D721Med (cell line): ENCODE measurements around the gene BICDL2.

Experiments used
- DNase-seq: peaks from one replicate; pipeline ENCODE4 v3.0.0; 2011; ENCODE audit warnings: low spot score; ENCODE audit not compliant: insufficient read length
- FAIRE-seq: peaks from 2 replicates; lab custom pipeline; 2011; peaks lifted over from hg19 to GRCh38; lab: Jason Lieb, UNC
- TF ChIP-seq, protein P1 (sequence below): IDR thresholded peaks from 2 replicates; pipeline ENCODE4 v1.5.1; 2012; ENCODE audit warnings: mild to moderate bottlenecking, control low read depth; ENCODE audit not compliant: insufficient read depth; ENCODE audit errors: missing control alignments

Gene BICDL2

DNA sequence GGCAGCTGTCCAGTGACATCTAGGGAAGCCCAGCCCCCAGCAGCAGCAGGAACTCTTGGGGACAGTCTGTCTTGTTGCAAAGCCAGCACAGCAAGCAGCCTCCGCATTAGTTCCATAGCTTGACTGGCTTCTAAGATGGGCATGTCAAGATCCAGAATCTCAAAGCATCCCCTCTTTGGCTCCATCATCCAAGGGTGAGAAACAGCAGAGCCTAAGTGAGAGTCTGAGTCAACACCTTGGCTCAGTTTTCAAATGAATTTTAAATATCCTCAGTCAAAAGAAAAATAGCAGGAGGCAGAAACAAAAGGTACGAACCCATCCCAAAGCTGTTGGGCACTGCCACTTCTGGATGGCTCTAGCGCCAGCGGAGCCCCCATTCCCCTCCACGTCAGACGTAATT, 21.8 kb downstream of the BICDL2 start:
- TF ChIP-seq, protein P1, sequence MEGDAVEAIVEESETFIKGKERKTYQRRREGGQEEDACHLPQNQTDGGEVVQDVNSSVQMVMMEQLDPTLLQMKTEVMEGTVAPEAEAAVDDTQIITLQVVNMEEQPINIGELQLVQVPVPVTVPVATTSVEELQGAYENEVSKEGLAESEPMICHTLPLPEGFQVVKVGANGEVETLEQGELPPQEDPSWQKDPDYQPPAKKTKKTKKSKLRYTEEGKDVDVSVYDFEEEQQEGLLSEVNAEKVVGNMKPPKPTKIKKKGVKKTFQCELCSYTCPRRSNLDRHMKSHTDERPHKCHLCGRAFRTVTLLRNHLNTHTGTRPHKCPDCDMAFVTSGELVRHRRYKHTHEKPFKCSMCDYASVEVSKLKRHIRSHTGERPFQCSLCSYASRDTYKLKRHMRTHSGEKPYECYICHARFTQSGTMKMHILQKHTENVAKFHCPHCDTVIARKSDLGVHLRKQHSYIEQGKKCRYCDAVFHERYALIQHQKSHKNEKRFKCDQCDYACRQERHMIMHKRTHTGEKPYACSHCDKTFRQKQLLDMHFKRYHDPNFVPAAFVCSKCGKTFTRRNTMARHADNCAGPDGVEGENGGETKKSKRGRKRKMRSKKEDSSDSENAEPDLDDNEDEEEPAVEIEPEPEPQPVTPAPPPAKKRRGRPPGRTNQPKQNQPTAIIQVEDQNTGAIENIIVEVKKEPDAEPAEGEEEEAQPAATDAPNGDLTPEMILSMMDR = no peak
- FAIRE-seq (no peak), DNase-seq (no peak)

DNA sequence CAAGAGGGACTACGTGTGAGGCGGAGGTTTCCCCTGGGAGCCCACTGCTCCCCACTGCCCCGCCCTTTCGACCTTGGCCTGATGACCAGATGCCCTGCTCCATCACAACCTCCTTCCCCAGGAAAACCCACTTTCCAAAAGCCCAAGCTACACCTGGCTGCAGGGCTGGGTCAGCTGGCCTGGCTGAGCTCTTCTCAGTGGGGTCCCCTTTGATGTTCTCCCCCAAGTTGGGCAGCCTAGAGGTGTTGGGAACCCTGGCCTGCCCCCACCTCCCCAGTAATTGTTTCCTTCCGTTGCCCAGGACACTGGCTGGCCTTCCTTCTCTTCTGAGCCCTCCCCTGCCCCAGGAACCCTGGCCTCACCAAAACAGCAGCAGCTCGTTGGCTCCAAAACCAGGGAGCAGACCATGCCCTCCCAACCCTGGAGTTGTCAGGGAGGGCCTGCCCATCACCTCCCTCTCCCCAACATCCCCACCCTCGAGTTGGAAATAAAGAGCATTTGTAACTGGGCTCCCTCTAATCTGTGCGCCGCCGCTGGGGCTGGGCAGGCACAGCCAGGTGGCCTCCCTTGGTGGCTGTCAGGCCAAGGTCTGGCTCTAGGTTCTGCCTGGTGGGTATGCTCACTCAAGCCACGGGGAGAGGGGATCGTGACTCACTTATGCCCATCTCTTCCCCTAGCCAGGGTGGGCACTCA, 22.6 kb downstream of the BICDL2 start:
- no peak for FAIRE-seq

DNA sequence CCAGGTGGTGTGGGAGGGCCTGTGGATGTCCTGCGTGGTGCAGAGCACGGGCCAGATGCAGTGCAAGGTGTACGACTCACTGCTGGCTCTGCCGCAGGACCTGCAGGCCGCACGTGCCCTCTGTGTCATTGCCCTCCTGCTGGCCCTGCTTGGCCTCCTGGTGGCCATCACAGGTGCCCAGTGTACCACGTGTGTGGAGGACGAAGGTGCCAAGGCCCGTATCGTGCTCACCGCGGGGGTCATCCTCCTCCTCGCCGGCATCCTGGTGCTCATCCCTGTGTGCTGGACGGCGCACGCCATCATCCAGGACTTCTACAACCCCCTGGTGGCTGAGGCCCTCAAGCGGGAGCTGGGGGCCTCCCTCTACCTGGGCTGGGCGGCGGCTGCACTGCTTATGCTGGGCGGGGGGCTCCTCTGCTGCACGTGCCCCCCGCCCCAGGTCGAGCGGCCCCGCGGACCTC, 23.2 kb downstream of the BICDL2 start:
- TF ChIP-seq, protein P1 = no peak
- no peak for FAIRE-seq

More for the DNA sequence above, 22.6 kb downstream of the BICDL2 start:
- TF ChIP-seq, protein P1 = no peak
- DNase-seq = no peak

DNA sequence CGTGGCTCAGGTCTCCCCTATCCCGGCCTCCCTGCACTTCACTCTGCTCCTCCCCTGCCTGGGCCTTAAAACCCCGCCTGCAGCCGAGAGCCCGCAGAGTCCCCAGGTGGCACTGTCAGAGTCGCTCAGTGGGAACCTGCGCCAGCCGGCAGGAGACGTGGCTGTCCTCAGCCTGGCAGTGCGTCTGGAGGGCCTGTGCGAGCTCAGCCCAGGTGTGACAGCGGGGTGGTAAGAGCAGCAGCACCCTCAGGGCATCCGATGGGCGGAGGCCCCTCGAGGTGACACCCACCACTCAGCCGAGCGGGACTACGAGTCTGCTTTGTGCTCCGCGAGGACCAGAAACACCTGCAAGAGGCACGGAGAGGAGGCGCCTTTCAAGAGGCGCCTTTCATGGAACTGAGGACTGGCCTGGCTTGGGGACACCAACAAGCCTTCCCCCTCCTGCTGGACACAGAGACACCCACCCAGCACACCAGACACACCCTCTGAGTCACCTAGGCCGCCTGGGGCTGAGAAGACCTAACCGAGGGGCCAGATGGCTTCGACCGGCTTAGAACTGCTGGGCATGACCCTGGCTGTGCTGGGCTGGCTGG, 23.8 kb downstream of the BICDL2 start, which contains the start of gene CLDN9:
TSS of gene CLDN9 (plus strand) at position 96 of the 593 bp plus-strand sequence. CDS start at position 536, 440 bp downstream.
- TF ChIP-seq, protein P1 = no peak
- FAIRE-seq = no peak

More for the DNA sequence above, 23.2 kb downstream of the BICDL2 start:
- DNase-seq = no peak

DNA sequence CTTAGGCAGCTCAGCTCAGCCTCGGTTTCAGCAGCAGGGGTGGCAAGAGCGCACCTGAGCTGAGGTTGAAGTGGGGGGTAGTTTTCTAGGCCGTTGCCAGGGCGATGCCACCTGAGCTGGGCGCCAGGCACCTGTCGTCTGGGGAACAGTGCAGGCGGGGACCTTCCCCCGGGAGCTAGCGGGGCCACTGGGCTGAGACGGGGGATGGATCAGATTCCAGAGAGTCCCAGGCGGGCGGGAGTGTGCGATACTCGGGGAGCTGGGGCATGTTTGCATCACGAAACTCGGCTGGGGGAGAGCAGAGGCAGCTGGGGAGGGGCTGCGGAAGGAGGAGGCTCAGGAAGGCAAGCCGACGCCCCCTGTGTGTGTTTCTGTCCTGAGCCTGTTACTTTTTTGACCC, 24.5 kb downstream of the BICDL2 start:
- TF ChIP-seq, protein P1 = no peak
- FAIRE-seq (no peak), DNase-seq (no peak)

More for the DNA sequence above, 23.8 kb downstream of the BICDL2 start, which contains the start of gene CLDN9:
- DNase-seq = no peak

DNA sequence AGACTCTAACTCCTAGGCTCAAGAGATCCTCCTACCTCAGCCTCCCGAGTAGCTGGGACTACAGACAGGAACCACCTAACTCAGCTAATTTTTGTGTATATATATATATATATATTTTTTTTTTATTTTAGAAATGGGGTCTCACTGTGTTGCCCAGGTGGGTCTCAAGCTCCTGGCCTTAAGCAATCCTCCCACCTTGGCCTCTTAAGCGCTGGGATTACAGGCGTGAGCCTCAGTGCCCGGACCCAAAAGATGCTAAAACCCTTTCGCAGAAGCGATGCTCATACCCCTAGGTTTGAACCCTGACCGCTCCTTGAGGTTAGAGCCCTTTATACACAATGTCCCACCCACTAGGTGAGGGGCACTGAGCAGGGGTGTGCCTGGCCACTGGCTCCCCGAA, 26.2 kb downstream of the BICDL2 start:
- FAIRE-seq = no peak
- TF ChIP-seq, protein P1 = no peak
- DNase-seq = no peak
